HUES6 (cell line): Measurements from ENCODE around the gene SLC12A8.

ENCODE experiments used
- H3K27ac ChIP-seq: 2 replicates; pipeline ENCODE4 v1.7.0; 2013; ENCODE audit warnings: low read depth, mild to moderate bottlenecking, low read length, inconsistent platforms
- H3K27me3 ChIP-seq: 2 replicates; pipeline ENCODE4 v1.6.1; 2013; ENCODE audit warnings: low read length; ENCODE audit not compliant: control insufficient read depth, insufficient read depth
- H3K36me3 ChIP-seq: 2 replicates; pipeline ENCODE4 v1.6.1; 2013; ENCODE audit warnings: low read length; ENCODE audit not compliant: control insufficient read depth, insufficient read depth
- H3K4me1 ChIP-seq: 2 replicates; pipeline ENCODE4 v1.6.1; 2013; ENCODE audit warnings: low read length; ENCODE audit not compliant: control insufficient read depth, insufficient read depth
- H3K4me3 ChIP-seq: 2 replicates; pipeline ENCODE4 v1.5.1; 2013; ENCODE audit warnings: low read depth, low read length
- H3K9ac ChIP-seq: one replicate; pipeline ENCODE4 v1.6.1; 2013; ENCODE audit warnings: mild to moderate bottlenecking, low read length
- H3K9me3 ChIP-seq: 2 replicates; pipeline ENCODE4 v1.6.1; 2013; ENCODE audit warnings: low read depth, low read length; ENCODE audit not compliant: control insufficient read depth, insufficient read depth

The SLC12A8 gene

DNA sequence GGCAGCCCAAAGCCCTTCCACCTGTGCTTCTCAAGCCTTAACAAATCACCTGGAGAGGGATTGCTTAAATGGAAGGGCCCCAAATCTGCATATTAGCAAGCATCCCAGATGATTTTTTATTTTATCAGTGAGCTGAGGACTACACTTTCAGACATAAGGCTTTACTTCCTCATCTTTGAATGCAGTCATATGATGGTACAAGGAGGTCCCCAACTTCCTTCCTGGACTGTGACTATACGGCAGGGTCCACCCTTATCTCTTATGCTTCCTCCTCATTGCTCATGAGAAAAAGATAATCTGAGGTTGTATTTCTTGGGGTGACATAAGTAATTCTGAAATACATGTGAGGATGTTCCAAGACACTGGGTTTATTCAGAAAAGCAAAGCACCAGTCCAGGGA is 143.1 kb downstream of the SLC12A8 start:
- H3K9me3 ChIP-seq: peaks cover 2% of the 10 kb centered on the region; the same call in 1 of the 2 replicates
- no peak overlapping the region for H3K4me3 ChIP-seq
- H3K36me3 ChIP-seq: no peaks in the 10 kb centered on the region
- H3K9ac ChIP-seq: no peak overlapping the region
- H3K4me1 ChIP-seq: peaks cover 9% of the 10 kb centered on the region; the same call in 1 of the 2 replicates
- H3K27me3 ChIP-seq: no peaks in the 10 kb centered on the region
- no peak overlapping the region for H3K27ac ChIP-seq

DNA sequence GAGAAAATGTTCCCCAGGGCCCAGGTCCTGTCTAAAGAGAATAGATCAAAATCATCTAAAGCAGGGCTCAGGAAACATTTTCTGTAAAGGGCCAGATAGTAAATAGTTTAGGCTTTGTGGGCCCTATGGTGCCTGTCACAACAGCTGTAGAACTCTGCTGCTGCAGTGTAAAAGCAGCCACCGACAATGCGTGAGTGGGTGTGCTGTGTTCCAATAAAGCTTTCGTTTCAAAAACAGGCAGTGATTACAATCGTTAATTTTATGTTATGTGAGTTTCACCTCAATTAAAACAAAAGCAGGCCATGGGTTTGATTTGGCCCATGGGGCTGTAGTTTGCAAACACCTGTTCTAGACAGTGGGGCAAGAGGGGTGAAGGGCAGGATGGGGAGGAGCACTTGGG is 144.3 kb downstream of the SLC12A8 start:
- Histone ChIP-seq H3K36me3 (no peaks in the 10 kb centered on the region), H3K9ac (no peak overlapping the region), H3K27ac (no peak overlapping the region), H3K9me3 (peaks cover 8% of the 10 kb centered on the region; the same call in 1 of the 2 replicates), H3K4me3 (no peak overlapping the region), H3K4me1 (peaks cover 13% of the 10 kb centered on the region; the same call in 1 of the 2 replicates), H3K27me3 (no peaks in the 10 kb centered on the region)

DNA sequence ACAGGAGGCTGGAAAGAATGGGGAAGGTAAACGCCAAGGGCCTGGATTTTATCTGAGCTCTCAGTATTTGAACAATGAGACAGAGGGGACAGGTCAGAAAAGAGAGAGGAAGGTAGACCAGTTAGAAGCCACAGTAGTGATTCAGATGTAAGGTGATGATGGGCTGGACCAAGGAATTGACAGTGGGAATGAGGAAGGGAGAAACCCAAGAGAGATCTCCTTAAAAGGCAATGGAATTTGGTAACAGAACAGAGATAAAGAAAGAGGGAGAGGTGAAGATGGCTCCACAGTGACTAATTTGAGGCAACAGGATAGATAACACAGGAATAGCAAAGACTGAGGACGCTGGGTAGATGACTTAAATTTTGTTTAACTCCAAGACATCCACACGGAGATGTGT is 145.3 kb downstream of the SLC12A8 start:
- H3K4me3 ChIP-seq: no peak overlapping the region
- H3K4me1 ChIP-seq: peaks cover 18% of the 10 kb centered on the region; the same call in 1 of the 2 replicates
- H3K36me3 ChIP-seq: no peaks in the 10 kb centered on the region
- H3K27me3 ChIP-seq: no peaks in the 10 kb centered on the region
- H3K27ac ChIP-seq: peak overlapping the region; percentile 36; the same call in 1 of the 2 replicates
- H3K9ac ChIP-seq: peak overlapping the region; percentile 66
- H3K9me3 ChIP-seq: peaks cover 8% of the 10 kb centered on the region; the same call in 1 of the 2 replicates

DNA sequence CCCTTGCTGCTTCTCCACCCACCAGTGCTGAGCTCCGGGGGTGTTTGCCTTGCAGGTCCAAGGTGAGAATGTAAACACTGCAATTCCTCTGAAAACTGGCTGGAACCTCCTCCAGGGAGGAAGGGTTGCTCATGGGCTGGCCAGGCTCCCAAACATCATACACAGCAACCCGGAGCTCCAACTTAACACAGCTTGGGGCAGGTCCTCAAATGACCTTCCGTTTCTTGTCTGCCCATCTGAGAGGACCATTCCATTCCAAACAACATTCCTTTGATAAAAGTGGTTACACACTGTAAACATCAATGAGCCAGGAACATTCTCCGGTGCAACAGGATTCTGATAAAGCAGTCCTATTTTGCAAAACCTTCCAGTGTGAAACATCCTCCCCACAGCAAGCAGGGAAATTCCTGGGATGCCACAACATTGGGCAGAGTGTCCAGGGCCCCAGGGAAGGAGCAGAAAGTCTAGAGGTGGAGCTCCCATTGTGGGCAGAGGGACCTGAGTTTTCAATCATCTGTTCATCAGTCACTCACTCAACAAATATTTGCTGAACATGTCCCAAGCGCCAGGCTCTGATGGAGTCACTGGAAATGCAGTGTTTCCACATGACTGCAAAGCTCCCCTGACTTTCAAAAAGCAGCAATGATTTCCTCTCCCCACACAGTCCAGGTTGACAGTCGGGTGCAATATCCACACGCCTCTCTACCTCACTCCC is 149.5 kb downstream of the SLC12A8 start:
- Histone ChIP-seq H3K4me1 (peaks cover 35% of the 10 kb centered on the region; the same call in 1 of the 2 replicates), H3K27ac (no peak overlapping the region), H3K4me3 (no peak overlapping the region), H3K9me3 (peaks cover 8% of the 10 kb centered on the region; the same call in 1 of the 2 replicates), H3K9ac (no peak overlapping the region), H3K36me3 (no peaks in the 10 kb centered on the region), H3K27me3 (peaks cover 8% of the 10 kb centered on the region)

DNA sequence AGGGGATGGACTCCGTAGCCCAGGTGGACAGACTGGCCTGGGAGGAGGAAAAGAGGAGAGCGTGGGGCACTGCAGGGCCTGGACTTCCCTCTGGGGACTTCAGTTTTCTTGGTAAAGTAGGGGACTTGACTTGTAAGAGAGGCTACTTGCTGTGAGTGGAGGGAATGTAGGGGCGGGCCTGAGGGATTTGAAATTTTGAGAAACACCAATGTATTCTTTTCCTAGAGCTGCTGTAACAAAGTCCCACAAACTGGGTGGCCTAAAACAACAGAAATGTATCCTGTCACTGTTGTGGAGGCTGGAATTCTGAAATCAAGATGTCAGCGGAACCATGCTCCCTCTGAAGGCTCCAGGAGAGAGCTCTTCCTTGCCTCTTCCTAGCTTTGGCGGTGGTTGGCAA is 150.9 kb downstream of the SLC12A8 start:
- no peaks in the 10 kb centered on the region for H3K36me3 ChIP-seq
- H3K4me1 ChIP-seq: peaks cover 35% of the 10 kb centered on the region; the same call in 1 of the 2 replicates
- no peak overlapping the region for H3K27ac ChIP-seq
- H3K4me3 ChIP-seq: no peak overlapping the region
- peaks cover 8% of the 10 kb centered on the region; the same call in 1 of the 2 replicates for H3K9me3 ChIP-seq
- H3K9ac ChIP-seq: no peak overlapping the region
- peaks cover 21% of the 10 kb centered on the region for H3K27me3 ChIP-seq

DNA sequence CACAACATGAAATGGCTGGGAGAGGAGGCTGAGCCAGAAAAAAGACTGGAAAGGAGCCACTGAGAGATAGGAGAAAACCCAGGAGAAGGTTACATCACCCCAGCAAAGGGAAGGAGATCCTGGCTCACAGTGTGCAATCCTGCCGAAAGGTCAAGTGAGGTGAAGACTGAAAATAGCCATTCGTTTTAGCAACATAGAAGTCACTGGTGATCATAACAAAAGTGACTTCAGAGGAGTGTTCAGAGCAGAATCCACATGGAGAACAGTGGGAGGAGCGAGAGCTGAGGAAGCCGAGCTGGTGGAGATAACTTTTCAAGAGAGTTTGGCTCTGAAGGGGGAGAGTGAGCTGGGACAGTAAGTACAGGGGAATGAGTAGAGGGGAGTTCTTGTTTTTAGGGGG is 151.4 kb downstream of the SLC12A8 start:
- Histone ChIP-seq H3K36me3 (no peaks in the 10 kb centered on the region), H3K27ac (no peak overlapping the region), H3K27me3 (peaks cover 25% of the 10 kb centered on the region), H3K4me3 (no peak overlapping the region), H3K9me3 (peaks cover 8% of the 10 kb centered on the region; the same call in 1 of the 2 replicates), H3K4me1 (peaks cover 39% of the 10 kb centered on the region; the same call in 1 of the 2 replicates), H3K9ac (no peak overlapping the region)

DNA sequence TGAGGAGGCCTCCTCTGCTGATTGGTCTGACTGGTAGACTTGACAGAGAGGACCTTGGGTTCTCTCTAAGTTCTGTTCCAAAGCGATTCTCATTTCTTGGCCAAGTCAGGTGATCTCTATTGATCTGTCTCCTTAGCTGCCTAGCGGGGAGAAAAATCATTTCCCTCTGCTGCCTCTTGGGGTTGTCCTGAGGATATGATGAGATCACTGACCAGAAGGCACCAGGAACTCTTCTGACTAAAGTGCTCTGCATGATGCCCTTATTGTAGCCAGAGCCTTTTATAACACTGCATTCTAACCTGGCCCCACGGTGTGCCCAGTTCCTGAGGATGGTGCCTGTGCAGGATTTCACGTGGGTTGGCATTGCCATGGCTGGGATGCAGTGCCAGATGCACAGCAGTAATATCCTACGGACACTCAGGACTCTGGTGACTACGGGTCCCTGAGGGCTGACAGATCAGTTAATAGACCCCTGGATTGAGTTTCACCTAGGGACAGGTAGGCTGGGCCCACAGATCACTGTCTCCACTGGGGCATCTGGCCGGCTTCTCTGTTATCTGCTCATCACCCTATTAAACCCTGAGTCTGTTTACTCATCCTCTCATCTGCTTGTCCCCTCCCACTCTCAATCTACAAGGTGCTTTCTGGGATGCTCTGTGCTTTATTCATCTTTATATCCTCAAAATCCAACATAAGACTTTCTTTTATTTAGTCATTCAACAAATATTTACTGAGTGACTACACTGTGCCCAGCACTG is 152.9 kb downstream of the SLC12A8 start:
- H3K9ac ChIP-seq: no peak overlapping the region
- H3K27ac ChIP-seq: no peak overlapping the region
- peaks cover 8% of the 10 kb centered on the region; the same call in 1 of the 2 replicates for H3K9me3 ChIP-seq
- peaks cover 41% of the 10 kb centered on the region for H3K4me1 ChIP-seq
- no peak overlapping the region for H3K4me3 ChIP-seq
- H3K36me3 ChIP-seq: no peaks in the 10 kb centered on the region
- peaks cover 31% of the 10 kb centered on the region for H3K27me3 ChIP-seq

DNA sequence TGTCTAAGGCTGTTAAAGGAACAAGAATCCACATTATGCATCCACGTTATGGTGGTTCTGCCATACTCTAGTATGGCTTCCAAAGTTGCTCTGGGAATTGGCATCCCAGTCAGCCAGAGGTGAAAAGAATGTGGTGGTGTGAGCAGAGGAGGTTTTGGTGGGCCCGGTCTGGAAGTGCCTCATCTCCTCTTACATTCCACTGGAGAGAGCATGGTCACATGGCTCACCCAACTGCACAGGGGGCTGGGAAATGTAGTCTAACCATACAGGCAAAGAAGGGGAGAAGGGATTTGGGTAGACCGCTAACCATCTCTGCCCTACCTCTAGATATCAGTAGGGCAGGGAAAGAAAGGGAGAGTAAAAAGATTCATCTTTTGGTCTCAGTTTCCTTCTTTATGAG is 153.6 kb downstream of the SLC12A8 start:
- Histone ChIP-seq H3K36me3 (no peaks in the 10 kb centered on the region), H3K9me3 (peaks cover under 1% of the 10 kb centered on the region; the same call in 1 of the 2 replicates), H3K27me3 (peaks cover 35% of the 10 kb centered on the region), H3K27ac (no peak overlapping the region), H3K4me1 (peaks cover 47% of the 10 kb centered on the region), H3K9ac (no peak overlapping the region), H3K4me3 (no peak overlapping the region)

DNA sequence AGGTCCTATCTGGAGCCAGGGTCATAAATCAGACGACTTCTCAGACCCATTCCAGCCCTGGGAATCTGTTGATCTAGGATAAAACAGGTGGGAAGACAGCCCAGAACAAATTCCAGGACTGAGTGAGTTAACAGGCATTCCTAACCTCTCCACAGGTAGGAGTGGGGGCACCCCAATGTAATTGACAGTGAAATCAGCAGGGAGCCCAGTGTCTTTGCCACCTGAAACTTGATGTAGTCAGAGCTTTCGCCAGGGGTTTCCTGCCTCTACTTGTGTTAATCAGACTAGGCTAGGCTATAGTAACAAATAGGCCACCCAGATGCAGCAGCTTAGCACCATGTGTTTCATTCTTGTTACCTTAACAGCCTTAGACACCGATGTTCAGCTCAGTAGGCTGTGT is 154.0 kb downstream of the SLC12A8 start:
- Histone ChIP-seq H3K36me3 (no peaks in the 10 kb centered on the region), H3K9me3 (no peaks in the 10 kb centered on the region), H3K9ac (no peak overlapping the region), H3K27me3 (peaks cover 35% of the 10 kb centered on the region), H3K4me1 (peaks cover 50% of the 10 kb centered on the region), H3K4me3 (no peak overlapping the region), H3K27ac (no peak overlapping the region)

DNA sequence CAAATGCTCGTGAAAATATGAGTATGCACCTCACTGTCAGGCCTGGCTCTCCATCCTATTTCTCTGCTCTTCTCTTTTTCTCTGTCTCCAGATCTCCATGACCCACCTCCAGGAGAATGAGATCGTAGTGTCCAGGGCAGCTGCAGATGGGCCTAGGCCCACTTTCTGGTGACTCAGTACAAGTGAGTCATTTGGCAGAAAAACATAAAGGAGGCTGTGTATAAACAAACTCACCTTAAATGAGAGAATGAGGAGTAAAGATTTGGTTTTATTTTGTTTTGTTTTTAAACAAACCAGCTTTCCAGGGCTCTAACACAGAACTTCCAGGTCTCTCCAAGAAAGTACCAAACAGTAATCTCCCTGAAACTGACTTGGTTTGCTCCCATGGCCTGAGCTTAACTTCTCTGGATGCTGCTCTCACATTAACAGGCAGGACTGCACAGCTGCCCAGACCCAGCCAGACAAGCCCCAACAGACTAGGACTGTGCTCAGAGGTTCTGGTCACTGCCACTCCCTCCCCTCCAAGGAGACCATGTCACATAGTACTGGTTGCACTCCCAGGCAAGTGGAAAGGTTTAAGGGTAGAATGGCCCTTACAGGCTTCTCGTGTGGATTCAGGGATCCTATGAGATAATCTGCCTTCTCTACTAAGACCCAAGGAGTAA is 155.2 kb downstream of the SLC12A8 start:
- Histone ChIP-seq H3K9ac (no peak overlapping the region), H3K4me1 (peaks cover 55% of the 10 kb centered on the region), H3K9me3 (no peaks in the 10 kb centered on the region), H3K27ac (no peak overlapping the region), H3K36me3 (no peaks in the 10 kb centered on the region), H3K27me3 (peaks cover 35% of the 10 kb centered on the region), H3K4me3 (no peak overlapping the region)
